Mononuclear cell (primary cell): ENCODE results near the gene AR. TPM values are rescaled to one million over a fixed set of nuclear protein-coding genes. Genes with fewer than 3 reads are reported as not detected.
"Not testable (repeated sequence)": the region's sequence is repeated elsewhere in the genome, so short reads cannot be mapped to it uniquely, and the experiment has no call there.

Source experiments
- H3K27me3 ChIP-seq: 2 replicates; pipeline ENCODE4 v1.6.0; 2011; ENCODE audit warnings: low read length, control low read depth; ENCODE audit not compliant: insufficient read depth
- H3K4me1 ChIP-seq: 2 replicates; pipeline ENCODE4 v1.5.1; 2011; ENCODE audit warnings: mild to moderate bottlenecking, low read length, control low read depth; ENCODE audit not compliant: insufficient read depth
- H3K4me3 ChIP-seq: 2 replicates; pipeline ENCODE4 v1.5.1; 2011; ENCODE audit warnings: mild to moderate bottlenecking, low read length, moderate library complexity
- H3K9me3 ChIP-seq: 2 replicates; pipeline ENCODE4 v1.5.1; 2011; ENCODE audit warnings: low read depth, mild to moderate bottlenecking, control low read depth, low read length
- total RNA-seq: library from RNA; depleted of rRNA; stranded (reverse); fragments of >200 nt; gene quantifications from one replicate; pipeline ENCODE4 v1.2.3, GENCODE V29; 2012

Gene AR
- total RNA-seq, 1 donor: 0.10 TPM

DNA sequence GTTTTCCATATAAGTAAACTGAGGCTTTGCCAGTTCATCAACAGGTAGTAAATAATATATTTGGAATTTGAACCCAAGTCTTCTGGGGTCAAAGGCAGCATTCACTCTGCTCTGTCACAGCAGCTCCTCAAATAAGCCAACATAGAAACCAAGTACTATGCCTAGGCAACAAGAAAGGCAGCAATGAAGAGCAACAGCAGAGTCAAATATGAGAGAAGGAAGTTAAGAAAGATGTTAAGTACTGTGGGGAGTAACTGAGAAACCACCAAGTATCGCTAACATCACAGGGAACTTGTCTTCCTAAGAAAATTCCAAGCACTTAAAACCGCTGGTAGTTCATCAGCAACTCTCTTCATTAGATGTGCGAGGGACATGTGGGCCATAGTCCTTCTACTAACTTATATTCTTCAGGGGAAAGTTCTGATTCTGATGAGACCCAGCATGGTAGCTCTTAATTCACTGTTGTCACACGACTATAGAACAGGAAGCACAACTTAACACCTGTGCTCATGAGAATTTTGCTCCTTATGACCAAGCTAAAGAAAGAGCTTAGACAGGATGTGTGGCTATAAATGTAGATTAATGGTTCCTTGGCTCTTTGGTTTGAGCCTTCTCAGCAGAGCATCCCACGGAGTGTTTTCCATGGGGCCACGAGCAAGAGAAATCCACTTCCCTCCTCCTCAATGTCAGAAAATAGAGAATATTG lies 107.8 kb downstream of the AR start:
- no peak overlapping the region for H3K4me3 ChIP-seq
- H3K27me3 ChIP-seq: no peaks in the 10 kb centered on the region
- no peaks in the 10 kb centered on the region for H3K9me3 ChIP-seq

DNA sequence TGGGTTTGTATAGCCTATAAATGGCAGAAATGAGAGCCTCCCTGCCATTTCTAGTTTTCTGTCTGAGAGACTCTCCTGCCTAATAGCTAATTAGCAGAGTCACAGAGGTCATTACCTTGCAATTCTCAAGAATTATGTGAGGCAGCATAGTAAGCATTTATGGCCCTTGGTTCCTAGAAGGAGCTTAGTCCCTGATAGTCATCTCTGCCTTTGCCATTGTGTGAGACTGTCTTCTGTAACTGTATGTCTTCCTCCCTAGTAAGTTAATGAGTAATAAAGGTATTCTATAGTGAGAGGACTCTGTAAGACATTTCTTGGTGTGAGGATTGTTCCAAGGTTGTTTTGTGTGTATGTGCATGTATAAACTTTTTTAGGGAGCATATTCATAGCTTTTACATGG lies 108.7 kb downstream of the AR start:
- no peaks in the 10 kb centered on the region for H3K9me3 ChIP-seq
- H3K4me3 ChIP-seq: no peak overlapping the region
- H3K4me1 ChIP-seq: no peaks in the 10 kb centered on the region
- H3K27me3 ChIP-seq: no peaks in the 10 kb centered on the region

More for the DNA sequence above, 107.8 kb downstream of the AR start:
- H3K4me1 ChIP-seq: no peaks in the 10 kb centered on the region

DNA sequence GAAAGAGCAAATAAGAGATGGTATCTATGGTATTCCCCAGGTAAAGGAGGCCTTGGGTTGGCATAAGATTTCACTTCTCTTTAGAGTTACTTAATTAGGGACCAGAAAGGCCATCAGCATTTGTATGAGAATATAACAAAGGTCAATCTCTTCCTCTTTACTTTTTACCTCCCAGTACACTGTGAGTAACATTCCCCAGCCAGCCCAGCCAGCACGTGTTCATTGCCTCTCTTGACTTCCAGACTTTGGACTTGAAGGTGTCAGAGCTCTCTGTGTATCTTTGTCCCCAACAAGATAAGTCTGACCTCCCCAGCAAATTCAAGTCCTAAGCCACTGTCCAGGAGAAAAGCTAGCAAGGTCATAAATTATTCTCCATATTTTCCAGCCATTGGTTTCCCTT lies 110.5 kb downstream of the AR start:
- Histone ChIP-seq H3K27me3 (no peaks in the 10 kb centered on the region), H3K4me1 (no peaks in the 10 kb centered on the region), H3K9me3 (no peaks in the 10 kb centered on the region), H3K4me3 (no peak overlapping the region)

DNA sequence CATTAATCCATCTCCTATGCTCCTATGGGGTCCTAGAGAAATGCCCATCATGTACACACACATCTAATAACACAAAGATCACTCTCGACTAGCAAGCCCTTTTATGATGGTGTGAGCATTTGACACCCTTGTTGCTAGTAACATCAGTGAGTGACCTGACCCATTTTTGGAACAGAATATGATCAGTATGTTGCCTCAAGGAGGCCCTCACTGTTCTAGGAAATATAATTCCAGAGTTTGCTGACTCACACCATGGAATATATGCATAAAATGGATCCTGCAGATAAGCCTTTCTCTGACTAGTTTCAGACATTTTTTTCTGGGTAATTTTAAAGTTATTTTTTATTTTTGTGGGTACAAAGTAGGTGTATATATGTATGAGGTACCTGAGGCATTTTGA lies 121.8 kb downstream of the AR start:
- no peaks in the 10 kb centered on the region for H3K4me1 ChIP-seq
- no peaks in the 10 kb centered on the region for H3K27me3 ChIP-seq
- no peak overlapping the region for H3K4me3 ChIP-seq
- H3K9me3 ChIP-seq: no peaks in the 10 kb centered on the region

GRCh38 chrX:67670717-67671116 lies 126.9 kb downstream of the AR start:
- not testable (repeated sequence) for H3K4me3 ChIP-seq, H3K27me3 ChIP-seq, H3K9me3 ChIP-seq, H3K4me1 ChIP-seq

- no peaks in the 10 kb centered on the region for H3K9me3 ChIP-seq
- H3K27me3 ChIP-seq: no peaks in the 10 kb centered on the region
- no peak overlapping the region for H3K4me3 ChIP-seq
- H3K4me1 ChIP-seq: no peaks in the 10 kb centered on the region
Observed at GRCh38 chrX:67673741-67674274, 130.0 kb downstream of the AR start.

- Histone ChIP-seq H3K4me3 (no peak overlapping the region), H3K9me3 (no peaks in the 10 kb centered on the region), H3K4me1 (no peaks in the 10 kb centered on the region), H3K27me3 (no peaks in the 10 kb centered on the region)
Observed at GRCh38 chrX:67674741-67675140, 130.9 kb downstream of the AR start.

GRCh38 chrX:67684136-67684535 lies 140.3 kb downstream of the AR start:
- H3K4me1 ChIP-seq: no peaks in the 10 kb centered on the region
- no peaks in the 10 kb centered on the region for H3K27me3 ChIP-seq
- no peaks in the 10 kb centered on the region for H3K9me3 ChIP-seq
- no peak overlapping the region for H3K4me3 ChIP-seq

DNA sequence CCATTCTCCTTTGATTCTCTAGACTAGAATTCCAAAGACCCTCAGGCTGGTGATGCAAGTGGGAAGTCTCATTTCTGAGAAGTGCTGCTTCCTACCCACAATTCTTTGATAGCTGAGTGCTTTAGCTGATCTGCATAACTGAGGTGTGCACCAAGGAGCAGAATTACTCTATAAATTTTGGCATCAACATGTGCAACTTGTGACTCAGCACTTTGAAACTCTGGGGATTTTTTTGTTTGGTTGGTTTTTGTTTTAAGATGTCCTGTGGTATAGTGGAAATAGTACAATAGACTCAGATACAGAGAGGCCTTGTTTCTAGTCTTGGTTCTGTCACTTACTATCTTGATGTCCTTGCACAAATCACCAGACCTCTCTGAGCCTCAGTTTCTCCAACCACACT lies 148.4 kb downstream of the AR start:
- H3K27me3 ChIP-seq: no peaks in the 10 kb centered on the region
- H3K4me3 ChIP-seq: no peak overlapping the region
- H3K4me1 ChIP-seq: no peaks in the 10 kb centered on the region
- H3K9me3 ChIP-seq: no peaks in the 10 kb centered on the region

GRCh38 chrX:67693928-67694327 lies 150.1 kb downstream of the AR start:
- Histone ChIP-seq H3K4me1 (no peaks in the 10 kb centered on the region), H3K4me3 (no peak overlapping the region), H3K27me3 (no peaks in the 10 kb centered on the region), H3K9me3 (no peaks in the 10 kb centered on the region)

DNA sequence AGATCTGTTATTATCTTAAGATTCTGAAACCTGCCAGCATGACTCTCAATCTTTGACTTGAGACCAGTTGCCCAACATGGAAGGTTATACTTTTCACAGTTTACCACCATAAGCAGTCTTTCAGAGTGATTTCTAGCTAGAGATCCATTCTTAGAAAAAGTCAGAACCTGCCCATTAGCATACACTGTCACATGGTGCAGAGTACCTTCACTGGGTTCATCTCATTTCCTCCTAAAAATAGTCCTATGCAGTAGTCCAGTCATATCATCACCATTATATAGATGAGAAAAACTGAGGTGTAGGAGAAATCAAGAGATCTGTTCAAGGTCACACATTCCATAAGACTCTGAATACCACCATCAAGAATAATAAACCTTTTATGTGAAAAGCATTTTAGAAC lies 153.6 kb downstream of the AR start:
- Histone ChIP-seq H3K9me3 (no peaks in the 10 kb centered on the region), H3K4me1 (no peaks in the 10 kb centered on the region), H3K27me3 (no peaks in the 10 kb centered on the region), H3K4me3 (no peak overlapping the region)

GRCh38 chrX:67700602-67701001 lies 156.8 kb downstream of the AR start:
- no peaks in the 10 kb centered on the region for H3K27me3 ChIP-seq
- no peaks in the 10 kb centered on the region for H3K9me3 ChIP-seq
- H3K4me1 ChIP-seq: no peaks in the 10 kb centered on the region
- no peak overlapping the region for H3K4me3 ChIP-seq

GRCh38 chrX:67714004-67714403 lies 170.2 kb downstream of the AR start:
- no peak overlapping the region for H3K4me3 ChIP-seq
- H3K27me3 ChIP-seq: no peaks in the 10 kb centered on the region
- no peaks in the 10 kb centered on the region for H3K4me1 ChIP-seq
- H3K9me3 ChIP-seq: no peaks in the 10 kb centered on the region

DNA sequence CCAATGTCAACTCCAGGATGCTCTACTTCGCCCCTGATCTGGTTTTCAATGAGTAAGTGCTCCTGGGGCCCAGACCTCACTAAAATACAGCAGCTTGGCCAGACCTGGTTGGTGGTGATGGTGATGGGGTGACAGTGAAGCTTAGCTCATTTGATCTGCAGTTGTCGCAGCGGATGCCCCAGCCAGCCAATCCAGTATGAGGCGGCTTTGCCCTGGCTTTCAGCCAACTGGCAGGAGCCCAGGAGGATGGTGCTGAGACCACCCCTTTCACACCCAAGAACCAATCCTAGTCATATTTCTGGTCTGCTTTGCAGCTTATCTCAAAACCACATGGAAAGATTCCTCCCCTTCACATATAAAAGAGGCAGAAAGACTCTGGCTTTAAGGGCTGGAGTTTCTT lies 173.8 kb downstream of the AR start:
- Histone ChIP-seq H3K4me3 (no peak overlapping the region), H3K9me3 (no peaks in the 10 kb centered on the region), H3K27me3 (no peaks in the 10 kb centered on the region), H3K4me1 (peaks cover 8% of the 10 kb centered on the region)

- Histone ChIP-seq H3K27me3 (no peaks in the 10 kb centered on the region), H3K4me1 (peaks cover 18% of the 10 kb centered on the region)
Observed at GRCh38 chrX:67718926-67719325, 175.1 kb downstream of the AR start.

GRCh38 chrX:67720344-67720743 lies 176.5 kb downstream of the AR start:
- H3K4me1 ChIP-seq: peaks cover 27% of the 10 kb centered on the region
- H3K9me3 ChIP-seq: no peaks in the 10 kb centered on the region
- no peak overlapping the region for H3K4me3 ChIP-seq
- H3K27me3 ChIP-seq: no peaks in the 10 kb centered on the region

More at GRCh38 chrX:67718926-67719325, 175.1 kb downstream of the AR start:
- Histone ChIP-seq H3K9me3 (no peaks in the 10 kb centered on the region), H3K4me3 (no peak overlapping the region)
